CD4-positive, alpha-beta memory T cell (primary cell): Measurements from ENCODE around the gene OR52E6. TPM values are rescaled to one million over a fixed set of nuclear protein-coding genes. Genes with fewer than 3 reads are reported as not detected.

Experiments used
- CTCF ChIA-PET: fragments of 350-600 bp; sonication (Branson Sonifier 250); formaldehyde crosslinking; loops from one replicate; lab custom pipeline; 2021; ENCODE audit warnings: inconsistent platforms; ENCODE audit not compliant: partially characterized antibody; lab: Charles Lee
- POLR2A ChIA-PET: fragments of 350-600 bp; sonication (Branson Sonifier 250); formaldehyde crosslinking; loops from one replicate; lab custom pipeline; 2021; ENCODE audit not compliant: partially characterized antibody; lab: Charles Lee
- DNase-seq, 5 donors: peaks; one replicate each; pipeline versions ENCODE4 v3.0.0 to v3.0.0-alpha.2; 2020 to 2022; ENCODE audit warnings: mixed read lengths in 1 of 5
- H3K27ac ChIP-seq: one replicate; pipeline ENCODE4 v1.7.0; 2013; ENCODE audit warnings: low read depth, low read length
- H3K27me3 ChIP-seq: 2 replicates; pipeline ENCODE4 v1.7.0; 2013; ENCODE audit warnings: mild to moderate bottlenecking, low read length, moderate library complexity; ENCODE audit not compliant: insufficient read depth
- H3K36me3 ChIP-seq: 2 replicates; pipeline ENCODE4 v1.7.0; 2013; ENCODE audit warnings: mild to moderate bottlenecking, low read length, moderate library complexity; ENCODE audit not compliant: insufficient read depth
- H3K4me1 ChIP-seq: 2 replicates; pipeline ENCODE4 v1.7.0; 2013; ENCODE audit warnings: mild to moderate bottlenecking, low read length, moderate library complexity; ENCODE audit not compliant: insufficient read depth
- H3K4me3 ChIP-seq, 2 donors: one replicate each; pipeline ENCODE4 v1.7.0; 2013; ENCODE audit warnings: low read length in 2 of 2, mild to moderate bottlenecking in 1 of 2
- H3K9me3 ChIP-seq, 2 donors: one replicate each; pipeline ENCODE4 v1.7.0; 2013; ENCODE audit warnings: low read length in 2 of 2, control low read depth in 1 of 2; ENCODE audit not compliant: control insufficient read depth in 1 of 2
- H3K27ac Mint-ChIP-seq, 7 donors: one replicate each; pipeline ENCODE4 v1.8.0; 2020 to 2021; ENCODE audit warnings: mixed read lengths in 7 of 7, mild to moderate bottlenecking in 6 of 7, inconsistent platforms in 3 of 7, moderate library complexity in 3 of 7
- H3K27me3 Mint-ChIP-seq, 2 donors: one replicate each; pipeline ENCODE4 v1.8.0; 2020 to 2021; ENCODE audit warnings: mixed read lengths in 2 of 2
- H3K36me3 Mint-ChIP-seq, 2 donors: one replicate each; pipeline ENCODE4 v1.8.0; 2020 to 2021; ENCODE audit warnings: mixed read lengths in 2 of 2, inconsistent platforms in 1 of 2, mild to moderate bottlenecking in 1 of 2
- H3K4me1 Mint-ChIP-seq, 4 donors: one replicate each; pipeline ENCODE4 v1.8.0; 2020 to 2021; ENCODE audit warnings: mixed read lengths in 4 of 4, mild to moderate bottlenecking in 1 of 4
- H3K4me3 Mint-ChIP-seq, 8 donors: one replicate each; pipeline ENCODE4 v1.8.0; 2020 to 2021; ENCODE audit warnings: mixed read lengths in 8 of 8, mild to moderate bottlenecking in 7 of 8, moderate library complexity in 6 of 8, inconsistent platforms in 3 of 8
- H3K9me3 Mint-ChIP-seq, 8 donors: one replicate each; pipeline ENCODE4 v1.8.0; 2020 to 2021; ENCODE audit warnings: mixed read lengths in 8 of 8, mild to moderate bottlenecking in 5 of 8, inconsistent platforms in 3 of 8, moderate library complexity in 1 of 8
- intact Hi-C: fragments of 100-400 bp; cut with micrococcal nuclease; formaldehyde crosslinking; loops from one replicate; pipeline ENCODE4 v1.15.1; 2023
- polyA plus RNA-seq, 2 donors: library from polyadenylated mRNA; unstranded; fragments of 300-500 nt; fragmentation: Illumina TruSeq; gene quantifications; one replicate each; pipeline ENCODE4 v1.2.3, GENCODE V29; 2021
- total RNA-seq, 2 experiments: library from RNA; stranded (reverse); gene quantifications; one replicate each; pipeline ENCODE4 v1.2.3, GENCODE V29; 2021

OR52E6 gene
- total and polyA plus RNA-seq, 4 experiments from 2014 or later, result not detected

GRCh38 chr11:5807580-5807979 lies 34.1 kb downstream of the OR52E6 start:
- Mint-ChIP-seq H3K27me3 (peaks cover 16 to 17% of the 10 kb centered on the region in 2 donors), H3K4me1 (peaks cover 7 to 13% (median 12%) of the 10 kb centered on the region in 4 donors), H3K27ac (no peak overlapping the region), H3K4me3 (no peak overlapping the region), H3K9me3 (peaks cover 0 to 18% (median 11%) of the 10 kb centered on the region in 8 donors), H3K36me3 (no peaks in the 10 kb centered on the region)
- H3K36me3 ChIP-seq, result no peaks in the 10 kb centered on the region
- intact Hi-C loops, result no loop called here
- no peaks in the 10 kb centered on the region for H3K27me3 ChIP-seq
- POLR2A ChIA-PET, result no interaction called here
- H3K4me1 ChIP-seq, result peaks cover 8% of the 10 kb centered on the region
- H3K9me3 ChIP-seq, result no peaks in the 10 kb centered on the region
- no peak overlapping the region for H3K27ac ChIP-seq
- DNase-seq, result no peak
- no peak overlapping the region for H3K4me3 ChIP-seq
- CTCF ChIA-PET, result interaction anchor here (1.0 to 1.6 kb wide), 5 partner anchors 123 to 1171 kb away, joined by 3 to 12 read pairs (median 7); partner anchors contain the start of genes OR51D1 and TRIM5

GRCh38 chr11:5803982-5804381 lies 37.7 kb downstream of the OR52E6 start:
- Mint-ChIP-seq H3K27me3 (peaks cover 17 to 24% of the 10 kb centered on the region in 2 donors), H3K27ac (no peak overlapping the region)

DNA sequence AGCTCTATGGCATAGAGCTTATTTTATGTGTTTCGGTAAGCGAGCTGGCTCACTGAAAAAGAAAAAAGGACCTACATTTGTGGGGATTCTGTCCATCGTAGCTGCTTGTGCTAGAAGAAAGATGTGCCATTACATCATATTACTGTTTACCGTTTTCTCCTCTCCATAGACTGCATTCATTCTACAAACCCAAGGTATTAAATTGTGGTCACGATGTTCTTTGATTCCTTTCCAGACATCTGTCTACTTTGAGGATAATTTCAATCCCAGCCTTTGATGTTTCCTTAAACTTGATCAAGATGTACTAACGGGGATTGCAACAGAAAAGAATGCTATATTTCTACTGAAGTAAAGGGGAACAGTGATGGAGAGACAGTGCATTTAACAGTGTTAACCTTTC lies 45.2 kb downstream of the OR52E6 start:
- CTCF ChIA-PET, result interaction anchor here (0.8 kb wide), 1 partner anchor 85 kb away, joined by 4 read pairs; no protein-coding TSS in a partner anchor
- Histone ChIP-seq H3K9me3 (no peaks in the 10 kb centered on the region), H3K27ac (no peak overlapping the region), H3K36me3 (no peaks in the 10 kb centered on the region), H3K4me1 (no peaks in the 10 kb centered on the region), H3K27me3 (no peaks in the 10 kb centered on the region), H3K4me3 (no peak overlapping the region)
- Mint-ChIP-seq H3K9me3 (peaks cover 0 to 2% (median 0%) of the 10 kb centered on the region in 8 donors), H3K27me3 (peaks cover 14 to 17% of the 10 kb centered on the region in 2 donors), H3K36me3 (no peaks in the 10 kb centered on the region), H3K4me3 (no peak overlapping the region), H3K4me1 (no peaks in the 10 kb centered on the region), H3K27ac (no peak overlapping the region)
- no peak for DNase-seq
- intact Hi-C loops, result no loop called here
- POLR2A ChIA-PET, result no interaction called here

More at GRCh38 chr11:5803982-5804381, 37.7 kb downstream of the OR52E6 start:
- Mint-ChIP-seq H3K4me3 (no peak overlapping the region), H3K9me3 (peaks cover 0 to 18% (median 11%) of the 10 kb centered on the region in 8 donors), H3K4me1 (peaks cover 3 to 9% (median 8%) of the 10 kb centered on the region in 4 donors), H3K36me3 (no peaks in the 10 kb centered on the region)
- Histone ChIP-seq H3K9me3 (no peaks in the 10 kb centered on the region), H3K4me3 (no peak overlapping the region), H3K27me3 (no peaks in the 10 kb centered on the region), H3K27ac (no peak overlapping the region), H3K4me1 (peaks cover 4% of the 10 kb centered on the region), H3K36me3 (no peaks in the 10 kb centered on the region)
- CTCF ChIA-PET, result interaction anchor here (1.5 kb wide), 1 partner anchor 114 kb away, joined by 5 read pairs; no protein-coding TSS in a partner anchor
- DNase-seq, result no peak
- POLR2A ChIA-PET, result no interaction called here
- intact Hi-C loops, result no loop called here

- no peak within 1 kb of the TSS for H3K4me3 ChIP-seq
- Mint-ChIP-seq H3K4me3 (no peak within 1 kb of the TSS), H3K9me3 (no peaks in the 10 kb centered on the region), H3K27ac (peak within 1 kb of the TSS in 1 of 7 donors; percentile 4), H3K27me3 (peaks cover 4 to 9% of the 10 kb centered on the region in 2 donors), H3K36me3 (no peaks in the 10 kb centered on the region), H3K4me1 (no peaks in the 10 kb centered on the region)
- ChIA-PET POLR2A (no interaction called here), CTCF (no interaction called here)
- no peaks in the 10 kb centered on the region for H3K36me3 ChIP-seq
- intact Hi-C loops, result no loop called here
- H3K9me3 ChIP-seq, result no peaks in the 10 kb centered on the region
- no peak within 1 kb of the TSS for H3K27ac ChIP-seq
- H3K4me1 ChIP-seq, result no peaks in the 10 kb centered on the region
- H3K27me3 ChIP-seq, result no peaks in the 10 kb centered on the region
- no peak for DNase-seq
These were observed 50.5 kb downstream of the OR52E6 start, which contains the start of gene OR52N1 for GRCh38 chr11:5791165-5791564. OR52N1 (minus strand) TSS chr11:5791265; CDS start chr11:5788816, 2,449 bp downstream.

Other genes with a start within 250 kb of the OR52E6 start
- gene TRIM6, start 245.3 kb downstream of the OR52E6 start, total RNA-seq, result not detected
- not detected for gene TRIM6, start 245.3 kb downstream of the OR52E6 start, polyA plus RNA-seq
- 10 to 100 TPM; 10.4 to 11.6 TPM for gene TRIM34, start 216.9 kb downstream of the OR52E6 start, total RNA-seq
- 10 to 100 TPM in 1 of 2 donors, 1 to 10 TPM in 1; 9.6 to 20.2 TPM for gene TRIM34, start 216.9 kb downstream of the OR52E6 start, polyA plus RNA-seq
- 10 to 100 TPM; 33.9 to 35.5 TPM for gene TRIM5, start 156.8 kb downstream of the OR52E6 start, total RNA-seq
- gene TRIM5, start 156.8 kb downstream of the OR52E6 start, polyA plus RNA-seq, result 1 to 10 TPM; 9.1 to 9.5 TPM
- gene TRIM22, start 152.1 kb downstream of the OR52E6 start, total RNA-seq, result 100 to 1,000 TPM; 349 to 353 TPM
- 100 to 1,000 TPM; 187 to 190 TPM for gene TRIM22, start 152.1 kb downstream of the OR52E6 start, polyA plus RNA-seq
- gene OR56B1, start 105.4 kb downstream of the OR52E6 start, total RNA-seq, result under 1 TPM; 0.44 to 0.61 TPM
- gene OR56B1, start 105.4 kb downstream of the OR52E6 start, polyA plus RNA-seq, result under 1 TPM in 1 of 2 donors, not detected in 1; 0.20 TPM
- 1 to 10 TPM; 1.6 to 2.2 TPM for gene OR52N4, start 87.7 kb downstream of the OR52E6 start, total RNA-seq
- gene OR52N4, start 87.7 kb downstream of the OR52E6 start, polyA plus RNA-seq, result under 1 TPM; 0.50 to 0.60 TPM
- gene OR52N5, start 58.5 kb downstream of the OR52E6 start, total RNA-seq, result not detected
- gene OR52N5, start 58.5 kb downstream of the OR52E6 start, polyA plus RNA-seq, result not detected
- not detected for gene OR52N1, start 50.6 kb downstream of the OR52E6 start, total RNA-seq
- gene OR52N1, start 50.6 kb downstream of the OR52E6 start, polyA plus RNA-seq, result not detected
- gene OR52N2, start 33.0 kb downstream of the OR52E6 start, total RNA-seq, result not detected
- not detected for gene OR52N2, start 33.0 kb downstream of the OR52E6 start, polyA plus RNA-seq
- gene OR52E8, start 15.8 kb upstream of the OR52E6 start, total RNA-seq, result not detected
- gene OR52E8, start 15.8 kb upstream of the OR52E6 start, polyA plus RNA-seq, result not detected
- gene OR52E4, start 38.7 kb upstream of the OR52E6 start, total RNA-seq, result not detected
- gene OR52E4, start 38.7 kb upstream of the OR52E6 start, polyA plus RNA-seq, result not detected
- not detected for gene OR52E5, start 51.3 kb upstream of the OR52E6 start, total RNA-seq
- gene OR52E5, start 51.3 kb upstream of the OR52E6 start, polyA plus RNA-seq, result not detected
- gene OR56A3, start 100.4 kb upstream of the OR52E6 start, total RNA-seq, result not detected
- gene OR56A3, start 100.4 kb upstream of the OR52E6 start, polyA plus RNA-seq, result not detected
- not detected for gene OR56A5, start 126.6 kb upstream of the OR52E6 start, total RNA-seq
- not detected for gene OR56A5, start 126.6 kb upstream of the OR52E6 start, polyA plus RNA-seq
- gene OR52L1, start 145.1 kb upstream of the OR52E6 start, total RNA-seq, result not detected
- not detected for gene OR52L1, start 145.1 kb upstream of the OR52E6 start, polyA plus RNA-seq
- not detected for gene OR56A4, start 165.0 kb upstream of the OR52E6 start, total RNA-seq
- gene OR56A4, start 165.0 kb upstream of the OR52E6 start, polyA plus RNA-seq, result not detected
- not detected for gene OR56A1, start 188.9 kb upstream of the OR52E6 start, total RNA-seq
- not detected for gene OR56A1, start 188.9 kb upstream of the OR52E6 start, polyA plus RNA-seq